ENCODE measurements around the gene NDUFV1. TPM values are rescaled to one million over a fixed set of nuclear protein-coding genes. Genes with fewer than 3 reads are reported as not detected.

NDUFV1 gene
- total and polyA plus RNA-seq, 2 of the 4 experiments (the other 2 are of a cell fraction): 120 to 133 TPM

- Histone ChIP-seq H3K27ac (ENCODE audit: insufficient read depth, low read length) (no peak overlapping the region), H2BK5ac (ENCODE audit: low read depth, low read length, poor library complexity, severe bottlenecking) (no peak overlapping the region), H3K14ac (replicated peaks; ENCODE audit: low read depth, low read length) (no peak overlapping the region), H3K56ac (ENCODE audit: extremely low read depth, insufficient read depth, low read length) (no peak overlapping the region), H2BK120ac (ENCODE audit: low read depth, low read length) (no peak overlapping the region), H2BK15ac (ENCODE audit: low read depth, low read length) (no peak overlapping the region), H2AFZ (replicated peaks; ENCODE audit: low read length, poor library complexity) (no peak overlapping the region), H3K18ac (ENCODE audit: low read depth, low read length) (no peak overlapping the region), H3K4ac (ENCODE audit: low read depth, low read length) (no peak overlapping the region), H2BK20ac (ENCODE audit: low read depth, low read length) (no peak overlapping the region), H3K4me3 (ENCODE audit: insufficient read depth, low read depth, low read length) (no peak overlapping the region), H3K9me1 (ENCODE audit: insufficient read depth, low read length) (no peaks in the 10 kb centered on the region), H3K27me3 (ENCODE audit: control insufficient read depth, insufficient read depth, low read length) (peaks cover 15% of the 10 kb centered on the region), H3K9ac (ENCODE audit: low read depth, low read length) (no peak overlapping the region), H3K4me1 (ENCODE audit: control insufficient read depth, insufficient read depth, low read length) (no peaks in the 10 kb centered on the region), H4K91ac (ENCODE audit: insufficient read depth, low read depth, low read length) (no peak overlapping the region), H2AK9ac (replicated peaks; ENCODE audit: low read depth, low read length, poor library complexity) (no peak overlapping the region), H3K23ac (ENCODE audit: low read depth, low read length) (no peak overlapping the region), H3K4me2 (ENCODE audit: low read depth, low read length) (no peak overlapping the region), H4K5ac (ENCODE audit: low read depth, low read length) (no peak overlapping the region), H4K8ac (ENCODE audit: low read depth in 2 of 2, low read length in 2 of 2) (no peak overlapping the region), H3K79me1 (ENCODE audit: low read depth in 1 of 2, low read length in 2 of 2) (no peaks in the 10 kb centered on the region), H4K20me1 (ENCODE audit: insufficient read depth, low read length) (no peaks in the 10 kb centered on the region), H2AK5ac (ENCODE audit: low read depth, low read length) (no peak overlapping the region), H3K36me3 (ENCODE audit: control insufficient read depth, insufficient read depth, low read length) (no peaks in the 10 kb centered on the region), H3K9me3 (ENCODE audit: control insufficient read depth, insufficient read depth, low read length) (peaks cover 3% of the 10 kb centered on the region)
- WGBS, 2 experiments (ENCODE audit: extremely low coverage in 2 of 2, insufficient read length in 1 of 2): no CpG with 5 or more reads among the region's 3 CpGs
- DNase-seq (no peak), ATAC-seq (ENCODE audit: low read depth) (no peak)
- in situ Hi-C loops (cut with MboI; ENCODE audit: low sequenced_read_pairs) (no loop called here), intact Hi-C loops (cut with micrococcal nuclease) (no loop called here), dilution Hi-C loops (cut with HindIII; ENCODE audit: low sequenced_read_pairs, unreplicated experiment) (no loop called here)
- ChIA-PET POLR2A (ENCODE audit: unreplicated experiment) (no interaction called here), CTCF (no interaction called here)
- TF ChIP-seq CHD1 (IDR thresholded peaks at IDR 0.05; ENCODE audit: low read depth, low read length) (no peak), SMC3 (IDR thresholded peaks at IDR 0.05; ENCODE audit: low read depth, low read length) (no peak), FOS (IDR thresholded peaks at IDR 0.05; ENCODE audit: low read depth, low read length) (no peak), MXI1 (IDR thresholded peaks at IDR 0.05; ENCODE audit: borderline replicate concordance, low read depth, low read length) (no peak), USF2 (IDR thresholded peaks at IDR 0.05; ENCODE audit: low read depth, low read length) (no peak), POLR2A (IDR thresholded peaks at IDR 0.05; ENCODE audit: low read depth, low read length) (no peak), RCOR1 (IDR thresholded peaks at IDR 0.05; ENCODE audit: insufficient replicate concordance, low read length) (no peak), CEBPB (IDR thresholded peaks at IDR 0.05; ENCODE audit: low read depth, low read length) (no peak), NFE2L2 (IDR thresholded peaks at IDR 0.05; ENCODE audit: low read depth, low read length) (no peak), MAFK (IDR thresholded peaks at IDR 0.05; ENCODE audit: low read depth, low read length) (no peak), RAD21 (IDR thresholded peaks at IDR 0.05; ENCODE audit: low read length) (no peak), BHLHE40 (IDR thresholded peaks at IDR 0.05; ENCODE audit: low read depth, low read length) (no peak), CTCF (conservative IDR thresholded peaks at IDR 0.05; ENCODE audit: low read depth, low read length) (no peak), ELK1 (IDR thresholded peaks at IDR 0.05; ENCODE audit: borderline replicate concordance, low read depth, low read length) (no peak), MAZ (IDR thresholded peaks at IDR 0.05; ENCODE audit: borderline replicate concordance, low read depth, low read length) (no peak), RFX5 (IDR thresholded peaks at IDR 0.05; ENCODE audit: low read depth, low read length) (no peak)
- no TSS peak for BruUV-seq (replicated peaks)
Observed at GRCh38 chr11:67594480-67594879, 12.3 kb upstream of the NDUFV1 start.
